GM21423 (cell line): ENCODE results near the gene LAGE3.

Source experiments
- ATAC-seq: cut with Tn5 transposase; IDR thresholded peaks from one replicate; pipeline ENCODE4 v1.9.1; 2021; ENCODE audit warnings: mild to moderate bottlenecking, moderate library complexity; ENCODE audit not compliant: unreplicated experiment

The LAGE3 gene

DNA sequence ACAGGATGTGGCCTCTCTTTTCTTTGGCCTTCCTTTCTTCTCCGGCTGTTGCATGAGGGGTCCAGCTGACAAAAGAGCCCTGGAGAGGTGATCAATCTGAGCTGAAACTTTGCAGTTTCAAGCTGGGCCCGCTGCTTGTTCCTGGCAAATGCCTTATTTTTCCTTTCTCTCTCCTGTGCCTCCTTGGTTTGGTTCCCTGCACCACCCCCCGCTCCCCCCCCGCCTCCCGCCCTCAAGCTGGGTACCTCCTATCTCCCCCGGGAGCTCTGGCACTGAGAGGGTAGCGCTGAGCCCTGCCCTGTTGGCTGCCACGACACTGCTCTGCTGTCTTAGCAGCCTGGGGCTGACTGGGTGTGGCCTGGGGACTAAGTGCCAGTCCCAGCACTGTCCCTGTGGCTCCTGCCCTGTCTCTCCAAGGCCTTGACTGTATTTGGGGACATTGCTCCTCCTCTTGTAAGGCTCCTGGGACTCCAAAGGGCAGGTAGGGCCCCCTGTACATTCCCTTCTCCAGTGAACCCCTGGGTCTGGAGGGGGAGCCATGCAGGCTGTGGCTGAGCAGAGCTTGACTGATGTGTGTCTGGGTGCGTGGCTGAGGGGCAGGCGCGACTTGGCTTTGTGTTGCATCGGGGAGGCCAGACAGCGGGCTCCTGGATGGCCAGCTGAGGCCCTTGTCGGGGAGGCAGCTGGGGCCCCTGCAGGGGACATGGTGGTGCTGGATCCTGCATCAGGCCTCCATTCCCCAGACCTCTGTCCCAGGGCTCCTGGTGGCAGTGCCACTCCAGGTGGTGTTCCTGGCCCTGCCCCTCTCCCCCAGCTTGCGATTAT is 19.9 kb downstream of the LAGE3 start:
- no peak for ATAC-seq

DNA sequence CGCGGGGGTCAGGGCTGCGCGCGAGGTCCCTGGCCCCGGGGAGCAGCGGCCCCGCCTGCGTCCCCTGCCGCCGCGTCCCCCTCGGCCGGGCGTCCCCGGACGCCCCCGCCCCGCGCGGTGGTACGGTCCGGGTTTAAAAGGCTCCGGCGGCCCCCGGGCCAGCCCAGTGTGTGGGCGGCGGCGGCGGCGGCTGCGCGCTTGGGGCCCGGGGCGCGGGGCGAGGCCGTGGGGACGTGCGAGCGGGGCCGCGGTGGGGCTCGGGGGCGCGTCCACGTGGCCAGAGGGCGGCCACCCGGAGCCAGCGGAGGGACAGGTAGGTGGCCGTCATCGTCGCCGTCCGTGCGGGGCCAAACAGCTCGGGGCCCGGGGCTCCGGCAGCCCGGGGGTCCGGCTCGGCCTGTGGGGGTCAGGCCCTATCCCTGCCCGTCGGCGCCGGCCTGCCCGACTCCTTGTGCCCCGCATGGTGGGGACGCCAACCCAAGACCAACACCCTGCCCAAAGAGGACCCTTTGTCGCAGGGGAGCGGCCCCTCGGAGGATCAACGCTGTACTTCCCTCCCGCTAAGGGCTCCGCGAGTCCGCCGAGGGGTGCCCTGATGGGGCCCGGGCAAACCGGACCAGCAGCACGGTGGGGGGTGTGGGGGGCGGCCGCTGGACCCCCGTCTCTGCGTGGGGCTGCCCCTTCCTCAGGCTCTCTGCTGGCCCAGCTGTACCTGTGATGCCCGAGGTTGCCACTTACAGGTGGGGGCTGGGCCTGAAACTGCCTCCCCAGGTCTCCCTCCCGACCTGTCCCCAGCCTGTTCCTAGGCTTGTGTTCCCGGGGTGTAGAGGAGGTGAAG is 20.7 kb downstream of the LAGE3 start, which contains the start of gene PLXNA3:
Gene PLXNA3, plus strand, starts transcription at position 166 of the 838 bp plus-strand sequence. CDS start 1,903 bp downstream, outside the sequence.
- ATAC-seq = peak; percentile 67

DNA sequence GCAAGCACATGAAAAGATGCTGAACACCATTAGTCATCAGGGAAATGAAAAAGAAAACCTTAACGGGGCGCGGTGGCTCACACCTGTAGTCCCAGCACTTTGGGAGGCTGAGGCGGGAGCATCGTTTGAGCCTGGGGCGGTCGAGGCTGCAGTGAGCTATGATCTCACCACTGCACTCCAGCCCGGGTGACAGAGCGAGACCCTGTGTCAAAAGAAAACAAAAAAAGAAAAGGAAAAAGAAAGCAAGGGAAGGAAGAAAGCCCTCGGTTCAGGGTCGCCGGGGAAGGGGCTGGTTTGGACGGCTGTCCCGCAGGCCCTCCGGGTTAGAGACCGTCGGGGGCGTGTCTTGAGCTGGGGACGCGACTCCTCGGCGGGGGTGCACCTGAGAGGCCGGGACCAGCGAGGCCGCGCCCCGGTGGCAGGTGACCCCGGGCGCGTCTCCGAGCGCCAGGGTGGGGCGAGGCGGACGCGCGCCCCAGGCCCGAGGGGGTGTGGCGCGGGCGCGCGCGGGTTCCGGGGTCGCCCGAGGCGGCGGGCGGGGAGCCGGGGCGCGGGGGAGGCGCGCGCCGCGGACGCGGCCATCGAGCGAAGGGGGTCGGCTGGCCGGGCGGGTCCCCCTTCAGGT is 21.5 kb downstream of the LAGE3 start:
- peak; percentile 61 for ATAC-seq

GRCh38 chrX:154452823-154453222 is 26.3 kb downstream of the LAGE3 start:
- no peak for ATAC-seq

DNA sequence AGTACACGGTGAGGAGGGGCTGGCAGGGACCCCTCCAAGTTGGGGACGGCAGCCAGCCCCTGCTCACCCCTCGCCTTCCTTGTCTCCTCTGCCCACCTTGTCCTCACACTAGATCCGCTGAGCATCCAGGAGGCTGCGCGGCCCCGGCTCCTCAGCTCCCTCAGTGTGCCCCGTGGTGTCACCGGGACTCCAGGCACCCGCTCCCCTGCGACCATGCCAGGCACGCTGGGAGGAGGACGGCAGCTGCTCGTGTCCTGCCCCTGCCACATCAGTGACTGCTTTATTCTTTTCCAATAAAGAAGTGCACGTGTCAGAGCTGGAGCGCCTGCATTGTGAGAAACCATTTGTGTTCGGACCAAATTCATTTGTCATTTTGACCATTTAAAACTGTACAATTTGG is 28.8 kb downstream of the LAGE3 start:
- no peak for ATAC-seq

GRCh38 chrX:154449618-154450017 is 29.5 kb downstream of the LAGE3 start:
- ATAC-seq = no peak

DNA sequence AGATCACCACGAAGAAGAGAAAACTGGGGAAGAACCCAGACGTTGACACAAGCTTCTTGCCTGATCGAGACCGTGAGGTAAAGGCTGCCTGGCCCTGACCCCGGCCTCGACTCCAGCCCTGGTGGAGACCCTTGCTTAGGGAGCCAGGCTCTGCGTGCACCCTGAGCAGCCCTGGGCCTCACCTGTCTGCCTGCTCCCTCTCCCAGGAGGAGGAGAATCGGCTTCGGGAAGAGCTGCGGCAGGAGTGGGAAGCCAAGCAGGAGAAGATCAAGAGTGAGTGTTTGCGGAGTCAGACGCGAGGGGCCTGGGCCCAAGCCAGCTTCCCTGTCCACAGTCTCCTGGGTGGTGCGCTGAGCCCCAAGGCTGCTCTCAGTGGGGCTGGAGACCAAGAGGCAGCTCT is 30.6 kb downstream of the LAGE3 start:
- ATAC-seq = no peak

- ATAC-seq = no peak
Measured at GRCh38 chrX:154446430-154446829, 32.7 kb downstream of the LAGE3 start.

GRCh38 chrX:154445776-154446175 is 33.3 kb downstream of the LAGE3 start:
- no peak for ATAC-seq

GRCh38 chrX:154444755-154445246 is 34.3 kb downstream of the LAGE3 start:
- no peak for ATAC-seq

GRCh38 chrX:154443992-154444754 is 34.9 kb downstream of the LAGE3 start, which contains the start of gene FAM50A:
FAM50A (plus strand) TSS chrX:154444141; CDS start chrX:154444236, 95 bp downstream.
- peak; percentile 76 for ATAC-seq

GRCh38 chrX:154443479-154443910 is 35.6 kb downstream of the LAGE3 start:
- ATAC-seq = peak; percentile 8

GRCh38 chrX:154441984-154442707 is 36.9 kb downstream of the LAGE3 start:
- no peak for ATAC-seq

DNA sequence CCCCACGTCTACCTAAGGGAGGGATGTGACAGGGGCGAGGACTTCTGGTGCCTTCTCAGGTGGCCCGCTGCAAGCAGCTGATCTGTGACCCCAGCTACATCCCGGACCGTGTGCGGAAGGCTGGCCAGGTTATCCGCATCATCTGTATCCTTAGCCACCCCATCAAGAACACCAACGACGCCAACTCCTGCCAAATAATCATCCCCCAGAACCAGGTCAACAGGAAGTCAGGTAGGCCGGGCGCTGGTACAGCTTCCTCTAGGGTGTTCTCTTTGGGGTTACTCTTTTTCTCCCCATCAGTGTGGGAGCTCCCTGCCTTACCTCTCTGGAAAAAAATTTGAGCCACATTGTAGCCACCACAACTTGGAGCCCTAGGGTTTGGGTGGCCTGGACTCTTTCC is 37.5 kb downstream of the LAGE3 start:
- no peak for ATAC-seq

- ATAC-seq = no peak
Measured at GRCh38 chrX:154440623-154441357, 38.3 kb downstream of the LAGE3 start.

DNA sequence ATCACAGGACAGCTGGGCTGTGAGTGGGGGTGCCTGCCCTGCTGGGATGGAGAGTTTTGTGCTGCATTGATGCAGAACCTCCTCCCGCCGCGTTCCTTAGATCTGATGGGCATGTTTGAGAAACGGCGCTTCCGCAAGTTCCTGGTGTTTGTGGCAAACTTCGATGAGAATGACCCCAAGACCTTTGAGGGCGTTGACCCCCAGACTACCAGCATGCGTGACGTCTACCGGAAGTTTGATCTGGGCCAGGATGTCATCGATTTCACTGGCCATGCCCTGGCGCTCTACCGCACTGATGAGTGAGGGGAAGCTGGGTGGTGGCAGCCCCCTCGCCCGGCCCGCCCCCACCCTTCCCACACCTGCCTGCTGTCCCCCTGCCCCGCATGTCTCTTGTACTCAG is 39.2 kb downstream of the LAGE3 start:
- no peak for ATAC-seq

GRCh38 chrX:154437971-154438893 is 40.8 kb downstream of the LAGE3 start:
- ATAC-seq = no peak
